ENCODE data around the gene CEP72.
A peak's percentile ranks its signal among the peaks of the same experiment; 100 is the strongest.

DNA sequence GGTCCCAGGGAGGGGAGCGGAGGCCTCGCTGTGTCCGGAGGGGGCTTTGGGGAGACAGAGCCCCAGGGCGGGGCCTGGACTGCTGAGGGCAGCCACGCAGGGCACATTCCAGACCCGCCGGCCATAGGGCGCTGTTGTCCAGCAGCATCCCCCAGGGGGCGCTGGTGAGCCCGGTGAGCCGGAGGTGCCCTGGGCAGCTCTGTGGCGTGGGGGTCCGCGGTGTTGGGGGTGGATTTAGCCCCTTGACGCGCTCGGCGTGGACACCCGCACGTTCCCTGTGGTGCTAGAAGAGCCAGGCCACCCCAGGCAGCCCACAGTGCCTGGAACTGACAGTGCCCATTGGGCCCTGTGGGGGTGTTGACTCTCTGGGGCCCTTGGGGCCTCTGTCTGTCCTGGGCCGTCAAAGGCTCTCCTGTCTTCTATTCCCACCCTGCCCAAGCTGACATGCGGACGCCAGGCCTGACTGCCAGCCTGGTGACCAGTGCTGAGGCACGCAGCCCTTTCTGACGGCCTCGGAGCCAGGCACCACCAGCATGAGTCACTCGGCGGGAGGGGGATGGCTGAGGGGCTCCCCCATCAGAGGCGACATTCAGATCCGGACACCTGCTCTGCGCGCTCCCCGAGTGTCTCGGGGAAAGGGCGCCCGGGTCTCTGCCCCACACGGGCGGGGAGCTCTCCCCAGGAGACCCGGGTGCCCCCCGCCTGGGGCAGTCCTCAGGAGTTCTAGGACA lies 57.1 kb downstream of the CEP72 start:
- no peak for TF ChIP-seq EZH2phosphoT487 (IDR thresholded peaks at IDR 0.05; ENCODE audit: borderline replicate concordance, low read length)
- TF ChIP-seq EZH2 (IDR thresholded peaks at IDR 0.05; ENCODE audit: low read length, unreplicated experiment), result no peak
- TF ChIP-seq, protein P1, sequence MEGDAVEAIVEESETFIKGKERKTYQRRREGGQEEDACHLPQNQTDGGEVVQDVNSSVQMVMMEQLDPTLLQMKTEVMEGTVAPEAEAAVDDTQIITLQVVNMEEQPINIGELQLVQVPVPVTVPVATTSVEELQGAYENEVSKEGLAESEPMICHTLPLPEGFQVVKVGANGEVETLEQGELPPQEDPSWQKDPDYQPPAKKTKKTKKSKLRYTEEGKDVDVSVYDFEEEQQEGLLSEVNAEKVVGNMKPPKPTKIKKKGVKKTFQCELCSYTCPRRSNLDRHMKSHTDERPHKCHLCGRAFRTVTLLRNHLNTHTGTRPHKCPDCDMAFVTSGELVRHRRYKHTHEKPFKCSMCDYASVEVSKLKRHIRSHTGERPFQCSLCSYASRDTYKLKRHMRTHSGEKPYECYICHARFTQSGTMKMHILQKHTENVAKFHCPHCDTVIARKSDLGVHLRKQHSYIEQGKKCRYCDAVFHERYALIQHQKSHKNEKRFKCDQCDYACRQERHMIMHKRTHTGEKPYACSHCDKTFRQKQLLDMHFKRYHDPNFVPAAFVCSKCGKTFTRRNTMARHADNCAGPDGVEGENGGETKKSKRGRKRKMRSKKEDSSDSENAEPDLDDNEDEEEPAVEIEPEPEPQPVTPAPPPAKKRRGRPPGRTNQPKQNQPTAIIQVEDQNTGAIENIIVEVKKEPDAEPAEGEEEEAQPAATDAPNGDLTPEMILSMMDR (conservative IDR thresholded peaks at IDR 0.05; ENCODE audit: low read depth, low read length), result peak; percentile 79
